ENCODE measurements around the gene RIMBP2.

DNA sequence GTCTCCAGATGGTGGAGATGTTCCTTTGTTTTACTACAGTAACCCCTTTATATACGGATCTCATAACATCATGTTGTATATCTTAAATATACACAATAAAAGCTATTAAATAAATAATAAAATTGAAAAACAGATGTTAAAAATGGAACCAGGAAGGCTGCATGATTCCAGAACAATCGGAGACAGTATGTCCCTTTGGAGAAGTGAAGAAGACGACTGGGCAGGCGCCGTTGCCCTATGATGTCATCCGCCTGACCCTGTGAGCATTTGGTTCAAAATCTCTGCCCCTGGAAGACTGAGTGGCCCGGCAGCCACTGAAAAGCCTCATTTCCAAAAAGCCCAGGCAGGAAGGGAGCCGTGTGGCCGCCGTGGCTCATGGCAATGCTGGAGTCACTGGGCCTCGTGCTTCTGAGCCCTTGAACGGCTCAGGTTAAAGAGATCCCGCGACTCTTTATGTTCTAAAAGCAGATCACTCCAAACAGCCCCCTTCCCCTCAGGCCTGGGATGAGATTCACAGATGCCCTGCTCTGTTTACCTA lies 30.8 kb downstream of the RIMBP2 start:
- TF ChIP-seq POLR2A (IDR thresholded peaks at IDR 0.05) = no peak
- TF ChIP-seq, protein P1, sequence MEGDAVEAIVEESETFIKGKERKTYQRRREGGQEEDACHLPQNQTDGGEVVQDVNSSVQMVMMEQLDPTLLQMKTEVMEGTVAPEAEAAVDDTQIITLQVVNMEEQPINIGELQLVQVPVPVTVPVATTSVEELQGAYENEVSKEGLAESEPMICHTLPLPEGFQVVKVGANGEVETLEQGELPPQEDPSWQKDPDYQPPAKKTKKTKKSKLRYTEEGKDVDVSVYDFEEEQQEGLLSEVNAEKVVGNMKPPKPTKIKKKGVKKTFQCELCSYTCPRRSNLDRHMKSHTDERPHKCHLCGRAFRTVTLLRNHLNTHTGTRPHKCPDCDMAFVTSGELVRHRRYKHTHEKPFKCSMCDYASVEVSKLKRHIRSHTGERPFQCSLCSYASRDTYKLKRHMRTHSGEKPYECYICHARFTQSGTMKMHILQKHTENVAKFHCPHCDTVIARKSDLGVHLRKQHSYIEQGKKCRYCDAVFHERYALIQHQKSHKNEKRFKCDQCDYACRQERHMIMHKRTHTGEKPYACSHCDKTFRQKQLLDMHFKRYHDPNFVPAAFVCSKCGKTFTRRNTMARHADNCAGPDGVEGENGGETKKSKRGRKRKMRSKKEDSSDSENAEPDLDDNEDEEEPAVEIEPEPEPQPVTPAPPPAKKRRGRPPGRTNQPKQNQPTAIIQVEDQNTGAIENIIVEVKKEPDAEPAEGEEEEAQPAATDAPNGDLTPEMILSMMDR (IDR thresholded peaks at IDR 0.05) = no peak

Measured in vagina (tissue), 2 donors.